Measurements from ENCODE around the gene MREG. TPM values are rescaled to one million over a fixed set of nuclear protein-coding genes. Genes with fewer than 3 reads are reported as not detected.

Gene MREG
- total and polyA plus RNA-seq, 3 donors from 2014 or later = 3.0 to 5.2 (median 4.3) TPM

DNA sequence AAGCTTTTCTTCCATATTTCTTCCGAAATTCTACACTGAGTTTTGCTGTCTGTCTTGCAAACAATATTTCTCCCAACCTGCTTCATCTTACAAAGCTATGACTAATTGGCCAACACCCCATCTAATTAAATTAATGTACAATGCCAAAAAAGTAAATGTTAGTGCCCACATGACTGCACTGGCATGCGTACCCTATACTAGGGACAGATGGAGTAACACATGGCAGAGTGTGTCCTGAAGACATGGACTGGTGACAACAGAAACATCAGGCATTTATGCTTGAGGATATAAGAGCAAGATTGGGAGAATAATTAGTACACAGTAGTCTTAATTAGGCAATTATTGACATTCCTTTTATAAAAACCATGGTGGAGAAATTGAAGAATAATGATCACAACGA lies 66.8 kb downstream of the MREG start:
- Histone ChIP-seq H3K4me1 (no peaks in the 10 kb centered on the region), H3K27me3 (no peaks in the 10 kb centered on the region), H3K9me3 (no peaks in the 10 kb centered on the region), H3K36me3 (ENCODE audit: low read depth, missing control alignments) (no peaks in the 10 kb centered on the region), H3K4me3 (no peak overlapping the region), H3K27ac (no peak overlapping the region)
- TF ChIP-seq, protein P1, sequence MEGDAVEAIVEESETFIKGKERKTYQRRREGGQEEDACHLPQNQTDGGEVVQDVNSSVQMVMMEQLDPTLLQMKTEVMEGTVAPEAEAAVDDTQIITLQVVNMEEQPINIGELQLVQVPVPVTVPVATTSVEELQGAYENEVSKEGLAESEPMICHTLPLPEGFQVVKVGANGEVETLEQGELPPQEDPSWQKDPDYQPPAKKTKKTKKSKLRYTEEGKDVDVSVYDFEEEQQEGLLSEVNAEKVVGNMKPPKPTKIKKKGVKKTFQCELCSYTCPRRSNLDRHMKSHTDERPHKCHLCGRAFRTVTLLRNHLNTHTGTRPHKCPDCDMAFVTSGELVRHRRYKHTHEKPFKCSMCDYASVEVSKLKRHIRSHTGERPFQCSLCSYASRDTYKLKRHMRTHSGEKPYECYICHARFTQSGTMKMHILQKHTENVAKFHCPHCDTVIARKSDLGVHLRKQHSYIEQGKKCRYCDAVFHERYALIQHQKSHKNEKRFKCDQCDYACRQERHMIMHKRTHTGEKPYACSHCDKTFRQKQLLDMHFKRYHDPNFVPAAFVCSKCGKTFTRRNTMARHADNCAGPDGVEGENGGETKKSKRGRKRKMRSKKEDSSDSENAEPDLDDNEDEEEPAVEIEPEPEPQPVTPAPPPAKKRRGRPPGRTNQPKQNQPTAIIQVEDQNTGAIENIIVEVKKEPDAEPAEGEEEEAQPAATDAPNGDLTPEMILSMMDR (IDR thresholded peaks at IDR 0.05) = no peak
- TF ChIP-seq POLR2A (IDR thresholded peaks at IDR 0.05) = no peak
- 33 to 57% methylated on average over 3 of the region's 3 CpGs for WGBS, 2 donors
- intact Hi-C loops (cut with DNase I; ENCODE audit: low total_unique reads) = no loop called here
- DNase-seq = no peak

DNA sequence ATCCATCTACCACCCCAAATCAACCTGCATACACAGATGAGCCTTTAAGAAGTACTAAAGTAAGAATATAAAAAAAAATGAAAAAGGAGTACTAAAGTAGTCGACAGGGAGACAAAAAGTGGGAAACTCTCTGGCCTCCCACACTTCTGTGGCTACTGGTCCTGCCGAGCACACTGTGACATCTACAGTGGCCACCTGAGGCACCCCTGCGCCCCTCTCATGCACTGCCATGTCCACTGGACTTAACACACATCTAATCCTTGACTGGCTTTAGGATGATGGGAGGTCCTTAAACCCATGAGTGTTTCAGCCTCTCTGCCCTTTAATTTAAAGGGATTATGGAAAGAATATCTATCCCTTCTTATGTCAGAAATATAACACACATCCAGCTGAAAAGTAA lies 71.2 kb downstream of the MREG start:
- H3K4me3 ChIP-seq = no peak overlapping the region
- H3K27ac ChIP-seq = no peak overlapping the region
- WGBS, 2 donors = 94 to 100% methylated on average over 3 of the region's 3 CpGs
- TF ChIP-seq, protein P1 (IDR thresholded peaks at IDR 0.05) = no peak
- no peak for TF ChIP-seq POLR2A (IDR thresholded peaks at IDR 0.05)
- H3K27me3 ChIP-seq = no peaks in the 10 kb centered on the region
- no peaks in the 10 kb centered on the region for H3K4me1 ChIP-seq
- no peaks in the 10 kb centered on the region for H3K9me3 ChIP-seq
- H3K36me3 ChIP-seq (ENCODE audit: low read depth, missing control alignments) = no peaks in the 10 kb centered on the region
- intact Hi-C loops (cut with DNase I; ENCODE audit: low total_unique reads) = no loop called here
- DNase-seq = no peak

DNA sequence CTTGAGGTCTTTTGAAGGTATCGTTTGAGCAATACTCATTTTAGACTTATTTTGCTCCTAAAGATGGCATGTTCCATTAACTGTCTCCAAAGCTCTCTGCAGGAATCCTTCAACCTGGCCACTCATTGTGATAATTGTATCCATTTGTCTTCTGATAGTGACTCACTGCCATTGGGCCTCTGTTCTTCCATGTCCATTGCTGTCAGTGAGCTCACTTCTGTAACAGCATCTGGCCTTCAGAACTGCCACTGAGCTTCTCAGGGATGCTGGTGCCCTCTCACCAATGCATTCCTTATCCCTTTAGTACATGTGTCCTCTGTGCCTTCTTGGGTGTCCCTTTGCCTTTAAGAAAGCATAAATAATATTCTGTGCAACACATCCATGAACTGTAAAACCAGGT lies 71.6 kb downstream of the MREG start:
- H3K4me1 ChIP-seq = no peaks in the 10 kb centered on the region
- H3K36me3 ChIP-seq (ENCODE audit: low read depth, missing control alignments) = no peaks in the 10 kb centered on the region
- TF ChIP-seq, protein P1 (IDR thresholded peaks at IDR 0.05) = no peak
- no peak for TF ChIP-seq POLR2A (IDR thresholded peaks at IDR 0.05)
- intact Hi-C loops (cut with DNase I; ENCODE audit: low total_unique reads) = no loop called here
- 87 to 88% methylated on average over 1 of the region's 1 CpG for WGBS, 2 donors
- H3K4me3 ChIP-seq = no peak overlapping the region
- no peaks in the 10 kb centered on the region for H3K9me3 ChIP-seq
- no peaks in the 10 kb centered on the region for H3K27me3 ChIP-seq
- H3K27ac ChIP-seq = no peak overlapping the region
- no peak for DNase-seq

DNA sequence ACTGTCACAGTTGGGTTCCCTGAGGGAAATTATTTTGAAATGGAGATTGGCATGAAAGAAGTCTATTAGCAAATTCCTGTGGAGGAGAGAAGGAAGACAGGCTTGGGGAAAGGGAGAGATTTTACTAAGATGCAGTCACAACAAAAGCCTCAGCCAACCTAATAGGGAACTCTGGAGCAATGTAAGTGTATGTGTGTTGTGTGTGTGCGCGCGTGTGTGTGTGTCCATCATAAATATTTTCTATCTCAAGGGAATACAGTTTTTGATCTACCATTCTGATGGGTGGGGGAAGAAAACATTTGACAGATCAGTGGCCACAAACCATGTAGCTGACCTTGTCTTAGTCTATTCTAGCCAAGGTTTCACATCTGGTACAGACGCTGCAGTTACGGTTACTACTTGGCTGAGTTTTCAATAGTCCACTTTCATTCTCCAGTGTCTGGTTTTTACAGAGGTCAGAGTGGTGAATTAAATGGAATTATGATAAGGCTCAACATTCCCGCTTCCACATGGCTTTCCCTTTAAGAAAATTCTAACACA lies 72.6 kb downstream of the MREG start:
- DNase-seq = no peak
- Histone ChIP-seq H3K36me3 (ENCODE audit: low read depth, missing control alignments) (no peaks in the 10 kb centered on the region), H3K4me3 (no peak overlapping the region), H3K9me3 (no peaks in the 10 kb centered on the region), H3K27ac (no peak overlapping the region), H3K27me3 (no peaks in the 10 kb centered on the region), H3K4me1 (no peaks in the 10 kb centered on the region)
- TF ChIP-seq POLR2A (IDR thresholded peaks at IDR 0.05) = no peak
- TF ChIP-seq, protein P1 (IDR thresholded peaks at IDR 0.05) = no peak
- intact Hi-C loops (cut with DNase I; ENCODE audit: low total_unique reads) = no loop called here
- 82 to 85% methylated on average over 6 of the region's 6 CpGs for WGBS, 2 donors

DNA sequence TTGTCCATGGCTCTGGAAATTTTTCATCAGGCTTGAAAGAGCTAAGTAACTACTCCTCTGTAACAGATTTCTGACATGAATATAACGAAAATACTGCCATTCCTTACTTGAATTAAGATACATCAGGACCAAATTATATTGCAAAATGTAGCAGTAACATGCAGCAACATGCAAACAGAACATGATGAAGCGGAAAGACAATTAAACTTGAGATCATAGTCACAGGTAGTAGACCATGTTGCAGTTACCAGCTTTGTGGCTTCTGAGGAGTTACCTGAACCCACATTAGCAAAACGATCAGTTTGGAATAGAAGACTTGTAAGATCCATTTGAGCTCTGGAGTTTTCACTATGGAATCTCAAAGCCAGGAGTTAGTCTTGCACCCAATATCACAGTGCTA lies 76.2 kb downstream of the MREG start:
- DNase-seq = no peak
- TF ChIP-seq POLR2A (IDR thresholded peaks at IDR 0.05) = no peak
- TF ChIP-seq, protein P1 (IDR thresholded peaks at IDR 0.05) = no peak
- 86 to 94% methylated on average over 3 of the region's 3 CpGs for WGBS, 2 donors

More for the DNA sequence above, 76.2 kb downstream of the MREG start:
- intact Hi-C loops (cut with DNase I; ENCODE audit: low total_unique reads) = no loop called here
- Histone ChIP-seq H3K4me3 (no peak overlapping the region), H3K36me3 (ENCODE audit: low read depth, missing control alignments) (no peaks in the 10 kb centered on the region), H3K27ac (no peak overlapping the region), H3K27me3 (no peaks in the 10 kb centered on the region), H3K9me3 (no peaks in the 10 kb centered on the region), H3K4me1 (no peaks in the 10 kb centered on the region)

All from testis (tissue), 3 donors.